Right kidney (tissue), 1 donor: ENCODE measurements around the gene PLCL1.
"Not testable (repeated sequence)": the region's sequence is repeated elsewhere in the genome, so short reads cannot be mapped to it uniquely, and the experiment has no call there.

Source experiments
- DNase-seq: peaks from one replicate; pipeline ENCODE4 v3.0.0-alpha.2; 2016

The PLCL1 gene

DNA sequence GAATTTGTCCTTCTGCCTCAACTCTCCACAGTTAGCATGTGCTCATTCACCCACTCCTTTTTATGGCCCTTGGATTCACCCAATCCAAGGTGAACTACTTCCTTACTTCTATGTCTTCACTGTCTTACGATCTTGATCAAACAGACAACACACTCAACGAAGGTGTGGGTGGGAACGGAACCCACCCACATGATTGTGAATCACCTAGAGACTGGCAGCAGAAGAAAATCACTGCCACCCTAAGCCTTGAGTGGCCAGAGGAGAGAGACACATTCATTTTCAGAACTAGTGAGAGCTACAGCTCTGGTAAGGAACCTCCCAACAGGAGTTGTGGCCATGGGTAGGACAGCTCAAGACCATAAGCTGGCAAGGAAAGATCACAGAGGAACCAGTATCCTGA lies 194.3 kb downstream of the PLCL1 start:
- DNase-seq = no peak

DNA sequence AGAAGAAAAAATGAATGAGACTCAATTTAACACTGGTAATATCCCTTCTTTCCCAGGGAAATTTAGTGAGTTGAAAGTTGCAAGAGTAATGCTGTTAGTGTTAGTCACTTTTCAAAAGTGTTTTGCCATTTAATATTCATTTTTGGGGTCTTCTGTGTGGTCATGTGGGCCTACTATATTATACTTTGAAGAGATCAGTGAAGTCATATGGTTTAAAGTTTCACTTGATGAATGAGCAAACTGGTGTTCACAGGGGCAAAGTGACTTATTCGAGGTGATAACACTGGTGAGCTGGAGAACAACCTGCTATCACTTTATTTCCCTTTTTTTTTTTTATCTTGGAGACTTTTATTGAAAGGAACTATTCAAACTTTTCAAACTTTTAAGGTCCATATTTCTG lies 196.0 kb downstream of the PLCL1 start:
- no peak for DNase-seq

- no peak for DNase-seq
Observed at GRCh38 chr2:198004173-198004572, 199.8 kb downstream of the PLCL1 start.

GRCh38 chr2:198004921-198005829 lies 200.8 kb downstream of the PLCL1 start:
- DNase-seq = no peak

- DNase-seq = no peak
Observed at GRCh38 chr2:198006733-198007132, 202.3 kb downstream of the PLCL1 start.

DNA sequence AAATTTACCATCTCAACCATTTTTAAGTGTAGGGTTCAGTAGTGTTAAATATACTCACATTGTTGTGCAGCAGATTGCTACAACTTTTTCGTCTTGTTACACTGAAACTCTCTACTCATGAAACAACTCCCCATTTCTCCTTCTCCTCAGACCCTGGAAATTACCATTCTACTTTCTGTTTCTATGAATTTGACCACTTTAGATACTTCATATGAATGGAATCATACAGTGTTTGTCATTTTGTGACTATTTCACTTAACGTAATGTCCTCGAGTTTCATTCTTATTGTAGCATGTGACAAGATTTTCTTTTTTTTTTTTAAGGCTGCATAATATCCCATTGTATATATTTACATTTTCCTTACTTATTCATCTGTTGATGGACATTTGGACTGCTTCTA lies 203.8 kb downstream of the PLCL1 start:
- no peak for DNase-seq

- DNase-seq = no peak
Observed at GRCh38 chr2:198012025-198012424, 207.6 kb downstream of the PLCL1 start.

- no peak for DNase-seq
Observed at GRCh38 chr2:198016243-198016642, 211.8 kb downstream of the PLCL1 start.

GRCh38 chr2:198017068-198017467 lies 212.7 kb downstream of the PLCL1 start:
- DNase-seq = no peak

DNA sequence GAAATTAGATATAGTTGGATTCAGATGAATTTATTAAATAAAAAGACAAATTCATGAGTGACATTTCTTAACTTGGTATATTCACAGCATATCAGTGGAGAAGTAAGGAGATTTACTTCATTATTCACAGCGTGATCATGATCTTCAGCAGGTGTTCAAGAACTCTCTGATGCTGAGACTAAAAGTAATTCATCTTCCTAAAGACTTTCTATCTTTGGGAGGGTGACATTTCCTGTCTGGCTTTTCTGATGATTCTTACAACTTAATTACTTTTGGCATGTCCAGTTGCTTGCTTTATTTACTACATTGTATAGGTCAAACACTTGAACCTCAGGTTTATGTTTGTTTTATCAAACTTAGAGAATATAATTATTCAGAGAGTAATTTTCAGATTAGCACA lies 224.6 kb downstream of the PLCL1 start:
- no peak for DNase-seq

GRCh38 chr2:198029576-198029975 lies 225.2 kb downstream of the PLCL1 start:
- not testable (repeated sequence) for DNase-seq

DNA sequence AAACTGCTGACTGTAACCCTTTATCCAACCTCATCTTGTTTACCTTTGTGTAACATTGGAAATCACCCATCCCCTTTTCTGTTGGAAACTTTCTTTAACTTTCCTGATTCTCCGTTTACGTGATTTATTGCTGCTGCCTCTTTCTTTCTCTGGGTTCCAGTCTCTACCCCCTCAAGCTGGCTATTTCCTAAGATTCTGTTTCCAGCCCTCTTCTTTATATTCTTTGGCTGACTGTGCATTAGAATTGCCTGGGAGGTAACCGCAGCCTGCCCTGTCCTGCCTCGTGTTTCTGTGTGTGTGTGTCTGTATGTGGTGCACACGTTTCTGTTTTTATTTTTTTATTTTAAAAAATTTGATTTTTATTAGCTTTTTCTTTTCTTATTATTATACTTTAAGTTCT lies 229.2 kb downstream of the PLCL1 start:
- DNase-seq = no peak

DNA sequence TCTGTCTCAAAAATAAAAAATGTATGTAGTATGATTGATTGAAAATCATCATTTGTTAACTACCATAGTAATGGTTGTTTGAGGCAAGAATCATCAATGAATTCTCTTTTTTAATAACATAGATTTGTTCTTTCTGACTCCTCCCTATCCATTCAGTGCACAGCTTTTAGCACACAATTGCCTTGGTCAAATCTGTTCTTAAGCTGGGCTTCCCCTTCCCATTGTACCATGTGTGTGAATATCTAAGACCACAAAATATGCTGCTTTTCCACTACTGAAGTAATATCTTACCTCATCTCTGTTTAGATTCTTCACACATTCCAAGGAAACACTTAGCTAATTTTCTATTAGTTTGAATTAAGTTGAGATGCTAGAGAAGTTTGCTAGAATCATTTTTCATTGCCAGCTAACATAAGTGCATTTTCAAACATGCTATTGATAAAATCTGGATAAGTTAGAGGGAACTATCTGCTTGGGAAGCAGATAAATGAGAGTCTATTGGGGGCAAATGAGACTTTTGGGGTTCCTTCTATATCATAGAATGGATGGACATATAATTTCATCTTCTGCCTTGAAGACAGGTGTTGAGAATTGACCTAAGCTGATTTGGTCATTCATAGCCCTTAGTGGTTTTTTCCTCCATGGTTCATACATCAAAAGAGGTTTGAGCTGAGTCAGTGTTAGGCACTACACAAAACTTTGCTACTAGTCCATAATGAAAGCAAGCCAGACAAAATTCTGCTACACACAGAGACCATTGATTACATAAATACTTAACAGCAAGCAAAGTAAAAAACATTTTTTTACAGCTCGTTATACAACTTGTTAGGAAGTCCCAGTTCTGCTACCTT lies 231.9 kb downstream of the PLCL1 start:
- no peak for DNase-seq

DNA sequence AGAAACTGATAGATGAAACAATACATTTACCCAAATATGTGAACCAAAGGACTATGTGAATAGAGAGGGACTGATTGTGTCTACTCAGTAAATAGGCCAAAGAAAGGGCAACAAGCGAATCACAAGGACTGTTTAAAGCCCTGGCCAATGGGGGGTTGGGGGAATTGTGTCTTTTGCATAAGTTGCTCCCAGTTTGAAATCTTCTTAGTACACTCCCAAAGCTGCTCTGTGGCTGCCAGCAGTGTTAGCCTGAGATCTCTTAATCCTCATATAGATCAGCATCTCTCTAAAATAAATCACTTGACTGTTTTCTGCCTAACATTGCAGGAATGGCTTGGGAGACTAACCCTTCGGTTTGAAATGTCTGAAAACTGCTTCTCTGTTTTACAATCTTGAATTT lies 236.4 kb downstream of the PLCL1 start:
- DNase-seq = no peak

GRCh38 chr2:198042189-198042588 lies 237.8 kb downstream of the PLCL1 start:
- no peak for DNase-seq

GRCh38 chr2:198044777-198045176 lies 240.4 kb downstream of the PLCL1 start:
- DNase-seq = no peak

DNA sequence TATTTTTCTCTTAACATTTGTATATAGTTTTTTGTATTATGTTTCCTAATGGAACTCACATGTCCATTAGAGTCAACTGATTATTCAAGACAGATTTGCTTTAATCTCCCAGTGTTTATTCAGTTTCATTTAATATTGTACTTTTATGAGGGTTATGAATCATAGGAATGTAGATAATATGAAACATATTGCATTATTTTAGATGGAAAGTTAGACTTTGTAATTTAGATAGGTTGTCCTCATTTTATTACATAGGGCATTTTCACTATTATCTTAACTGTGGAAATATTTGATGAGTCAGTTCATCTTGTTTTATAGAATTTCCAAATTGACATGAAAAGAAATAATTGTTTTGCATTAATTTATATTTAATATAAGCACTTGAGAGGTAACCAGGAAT lies 240.8 kb downstream of the PLCL1 start:
- DNase-seq = no peak

GRCh38 chr2:198052741-198053140 lies 248.3 kb downstream of the PLCL1 start:
- no peak for DNase-seq

DNA sequence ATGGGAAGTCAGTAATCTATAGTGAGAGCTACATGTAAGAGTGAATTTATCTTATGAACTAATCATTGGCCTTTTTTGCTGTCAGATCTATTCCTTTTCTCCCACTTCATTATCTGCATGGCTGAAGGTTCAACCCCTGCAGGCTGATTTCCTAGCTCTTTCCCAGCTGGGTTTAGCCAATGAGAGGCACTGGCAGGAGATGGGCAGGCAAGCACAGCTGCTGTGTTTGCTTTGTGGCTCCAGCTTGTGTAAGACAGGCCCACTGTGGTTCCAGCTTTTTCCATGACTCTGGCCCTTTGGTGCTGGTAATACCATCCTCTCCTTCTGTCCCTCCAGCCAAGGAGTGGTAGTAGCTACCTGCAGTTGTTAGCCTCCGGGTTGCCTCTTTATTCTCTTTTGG lies 248.8 kb downstream of the PLCL1 start:
- DNase-seq = no peak

- no peak for DNase-seq
Observed at GRCh38 chr2:198053776-198054175, 249.4 kb downstream of the PLCL1 start.

- no peak for DNase-seq
Observed at GRCh38 chr2:198054299-198054698, 249.9 kb downstream of the PLCL1 start.

GRCh38 chr2:198055716-198056115 lies 251.3 kb downstream of the PLCL1 start:
- no peak for DNase-seq

- DNase-seq = no peak
Observed at GRCh38 chr2:198056836-198057235, 252.4 kb downstream of the PLCL1 start.

DNA sequence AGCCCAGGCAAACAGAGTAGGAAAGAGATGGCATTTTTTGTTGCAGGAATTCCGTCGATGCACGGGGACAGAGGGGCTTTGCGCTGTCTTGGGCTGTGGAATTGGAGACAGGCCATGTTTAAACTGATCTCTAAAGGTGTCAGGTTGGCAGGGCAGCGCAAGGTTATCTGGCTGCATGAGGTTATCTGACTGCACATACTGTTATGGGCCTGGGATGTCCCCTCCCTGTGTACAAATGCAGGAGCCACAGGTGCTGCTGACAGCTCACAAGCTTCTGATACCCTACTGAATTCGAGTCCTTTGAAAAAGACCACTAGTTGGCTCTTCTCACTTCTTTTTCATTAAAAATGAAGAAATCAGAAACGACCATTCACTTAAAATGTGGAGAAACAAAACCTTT lies 255.4 kb downstream of the PLCL1 start:
- DNase-seq = no peak
